LHCN-M2 (cell line): ENCODE measurements around the gene TNFAIP8L1. TPM values are rescaled to one million over a fixed set of nuclear protein-coding genes. Genes with fewer than 3 reads are reported as not detected.

Source experiments
- DNase-seq: peaks from one replicate; pipeline ENCODE4 v3.0.0-alpha.2; 2012; ENCODE audit warnings: low read depth
- total RNA-seq: library from RNA; depleted of rRNA; stranded (reverse); fragments of >200 nt; gene quantifications from 2 replicates; pipeline ENCODE4 v1.2.3, GENCODE V29; 2014; rRNA removed

The TNFAIP8L1 gene
- total RNA-seq, 1 experiment from 2014 or later, result 11.4 TPM

GRCh38 chr19:4702764-4703163 lies 63.4 kb downstream of the TNFAIP8L1 start:
- no peak for DNase-seq

DNA sequence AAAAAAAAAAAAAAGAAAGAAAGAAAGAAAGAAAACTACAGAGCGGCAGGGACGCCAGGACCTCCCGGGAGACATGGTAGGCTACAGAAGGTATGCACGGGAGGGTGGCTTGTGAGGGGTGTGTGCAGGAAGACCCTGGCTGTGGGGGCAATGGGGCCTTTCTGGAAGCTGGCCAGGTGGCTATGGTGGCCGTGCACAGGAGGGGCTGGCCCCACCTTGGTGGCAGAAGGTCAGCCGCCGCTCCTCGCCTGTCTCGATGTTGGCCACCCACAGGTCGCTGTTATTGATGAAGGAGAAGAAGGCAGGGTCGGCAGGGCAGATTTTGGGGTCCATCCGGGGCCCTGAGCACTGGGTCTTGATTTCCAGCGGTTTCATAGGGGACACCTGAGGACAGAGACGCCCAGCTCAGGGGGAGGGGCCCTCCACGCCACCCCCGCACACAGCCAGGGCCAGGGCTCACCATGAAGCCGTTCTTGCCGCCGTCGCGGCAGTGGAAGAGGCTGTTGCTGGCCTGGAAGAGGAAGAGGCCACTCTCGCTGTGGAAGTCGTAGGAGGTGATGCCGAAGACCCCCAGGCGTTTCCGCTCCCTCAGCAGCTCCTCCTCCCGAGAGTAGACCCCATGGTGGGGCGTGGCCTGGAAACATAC lies 64.5 kb downstream of the TNFAIP8L1 start:
- no peak for DNase-seq

- no peak for DNase-seq
Measured at GRCh38 chr19:4704317-4704673, 65.0 kb downstream of the TNFAIP8L1 start.

Other genes starting within 250 kb of the TNFAIP8L1 start
- 208 and 261 TPM in 2 replicates for gene SH3GL1, start 239.0 kb upstream of the TNFAIP8L1 start, total RNA-seq
- gene CHAF1A, start 236.9 kb upstream of the TNFAIP8L1 start, total RNA-seq, result 36.5 and 51.9 TPM in 2 replicates
- 71.9 and 85.3 TPM in 2 replicates for gene UBXN6, start 181.7 kb upstream of the TNFAIP8L1 start, total RNA-seq
- 65.9 and 67.3 TPM in 2 replicates for gene HDGFL2, start 167.2 kb upstream of the TNFAIP8L1 start, total RNA-seq
- under 0.01 TPM in 1 of 2 replicates, not detected in the other for gene PLIN4, start 121.0 kb upstream of the TNFAIP8L1 start, total RNA-seq
- 0.06 TPM in 1 of 2 replicates, not detected in the other for gene PLIN5, start 104.3 kb upstream of the TNFAIP8L1 start, total RNA-seq
- 0.13 TPM in 1 of 2 replicates, not detected in the other for gene LRG1, start 99.5 kb upstream of the TNFAIP8L1 start, total RNA-seq
- gene SEMA6B, start 79.8 kb upstream of the TNFAIP8L1 start, total RNA-seq, result 9.7 and 30.7 TPM in 2 replicates
- gene MYDGF, start 30.8 kb downstream of the TNFAIP8L1 start, total RNA-seq, result 151 and 161 TPM in 2 replicates
- 107 and 109 TPM in 2 replicates for gene DPP9, start 84.3 kb downstream of the TNFAIP8L1 start, total RNA-seq
- gene FEM1A, start 152.2 kb downstream of the TNFAIP8L1 start, total RNA-seq, result 12.7 and 13.8 TPM in 2 replicates
- gene TICAM1, start 192.2 kb downstream of the TNFAIP8L1 start, total RNA-seq, result 2.9 and 3.5 TPM in 2 replicates
- 333 and 379 TPM in 2 replicates for gene PLIN3, start 228.2 kb downstream of the TNFAIP8L1 start, total RNA-seq